ENCODE data around the gene RNF115.
"Not testable (repeated sequence)": the region's sequence is repeated elsewhere in the genome, so short reads cannot be mapped to it uniquely, and the experiment has no call there.

The RNF115 gene

GRCh38 chr1:145823565-145824498 is at the start of gene RNF115, which contains the start of gene POLR3C:
RNF115 (minus strand) TSS chr1:145824095; CDS start chr1:145823873, 222 bp downstream.
POLR3C (plus strand) TSS chr1:145824200; CDS start chr1:145825777, 1,577 bp downstream.
- no peak for DNase-seq

- no peak for DNase-seq
These were observed 48.4 kb upstream of the RNF115 start for GRCh38 chr1:145871994-145872924.

- no peak for DNase-seq
These were observed 44.3 kb upstream of the RNF115 start for GRCh38 chr1:145868232-145868631.

GRCh38 chr1:145863282-145864018 is 39.6 kb upstream of the RNF115 start:
- DNase-seq, result no peak

GRCh38 chr1:145859491-145860023 is 35.7 kb upstream of the RNF115 start:
- DNase-seq, result no peak

GRCh38 chr1:145858901-145859490 is 35.1 kb upstream of the RNF115 start, which contains the start of gene PIAS3:
PIAS3 (minus strand) TSS chr1:145859081; CDS start chr1:145858990, 91 bp downstream.
- peak; percentile 31 for DNase-seq

GRCh38 chr1:145858238-145858900 is 34.5 kb upstream of the RNF115 start:
- DNase-seq, result no peak

GRCh38 chr1:145857170-145857569 is 33.3 kb upstream of the RNF115 start:
- DNase-seq, result no peak

- no peak for DNase-seq
These were observed 31.6 kb upstream of the RNF115 start for GRCh38 chr1:145855426-145855948.

GRCh38 chr1:145849356-145850160 is 25.7 kb upstream of the RNF115 start:
- no peak for DNase-seq

GRCh38 chr1:145847827-145848226 is 23.9 kb upstream of the RNF115 start:
- DNase-seq, result no peak

- no peak for DNase-seq
These were observed 22.3 kb upstream of the RNF115 start for GRCh38 chr1:145846201-145846612.

GRCh38 chr1:145845514-145846161 is 21.7 kb upstream of the RNF115 start, which contains the start of gene NUDT17:
NUDT17 (plus strand) TSS chr1:145845630; CDS start chr1:145845641, 11 bp downstream.
- DNase-seq, result no peak

- DNase-seq, result no peak
These were observed 21.2 kb upstream of the RNF115 start for GRCh38 chr1:145845144-145845513.

GRCh38 chr1:145843031-145843430 is 19.1 kb upstream of the RNF115 start:
- DNase-seq, result no peak

GRCh38 chr1:145837656-145838055 is 13.8 kb upstream of the RNF115 start:
- no peak for DNase-seq

GRCh38 chr1:145830810-145831209 is 6.9 kb upstream of the RNF115 start:
- DNase-seq, result not testable (repeated sequence)

GRCh38 chr1:145828367-145829026 is 4.6 kb upstream of the RNF115 start:
- no peak for DNase-seq

- DNase-seq, result no peak
These were observed 4.1 kb upstream of the RNF115 start for GRCh38 chr1:145827966-145828365.

All from cortex of kidney (tissue), 1 donor.